Tibial artery (tissue), 4 donors: ENCODE data around the gene BBOF1.
A peak's percentile ranks its signal among the peaks of the same experiment; 100 is the strongest.
"Not testable (repeated sequence)": the region's sequence is repeated elsewhere in the genome, so short reads cannot be mapped to it uniquely, and the experiment has no call there.

Source experiments
- DNase-seq, 2 donors: peaks; one replicate each; pipeline ENCODE4 v3.0.0-alpha.2; 2019
- H3K27ac ChIP-seq, 2 donors: fragments of 200-600 bp; sonication (generic) in 1 of 2; 1 replicate in 1 of 2; 2 replicates in 1 of 2; pipeline ENCODE4 v1.5.1; 2018 to 2019; ENCODE audit warnings: mild to moderate bottlenecking in 1 of 2
- H3K27me3 ChIP-seq, 2 donors: fragments of 200-600 bp; sonication (generic) in 1 of 2; one replicate each; pipeline versions ENCODE4 v1.5.1 to v1.6.0; 2016 to 2019
- H3K36me3 ChIP-seq, 3 donors: fragments of 200-600 bp; sonication (generic) in 2 of 3; one replicate each; pipeline ENCODE4 v1.5.1; 2016 to 2019; ENCODE audit warnings: mild to moderate bottlenecking in 2 of 3
- H3K4me1 ChIP-seq, 4 donors: fragments of 200-600 bp; sonication (generic) in 2 of 4; 1 replicate in 3 of 4; 2 replicates in 1 of 4; pipeline ENCODE4 v1.5.1; 2016 to 2019
- H3K4me3 ChIP-seq, 2 donors: fragments of 200-600 bp; sonication (generic) in 1 of 2; 1 replicate in 1 of 2; 2 replicates in 1 of 2; pipeline ENCODE4 v1.5.1; 2018 to 2019; ENCODE audit warnings: mild to moderate bottlenecking in 2 of 2
- H3K9me3 ChIP-seq, 3 donors: fragments of 200-600 bp; sonication (generic) in 1 of 3; one replicate each; pipeline ENCODE4 v1.5.1; 2016 to 2019
- intact Hi-C: fragments of 100-400 bp; cut with DNase I; formaldehyde crosslinking; loops from one replicate; pipeline ENCODE4 v1.15.0; 2023; ENCODE audit warnings: low total_unique reads
- TF ChIP-seq, protein P1 (sequence below), 2 experiments: fragments of 200-600 bp in 1 of 2; fragments of 450-650 bp in 1 of 2; IDR thresholded peaks; one replicate each; pipeline ENCODE4 v1.5.1; 2017 to 2019; ENCODE audit warnings: antibody characterized with exemption in 2 of 2, mild to moderate bottlenecking in 1 of 2, moderate library complexity in 1 of 2

The BBOF1 gene

DNA sequence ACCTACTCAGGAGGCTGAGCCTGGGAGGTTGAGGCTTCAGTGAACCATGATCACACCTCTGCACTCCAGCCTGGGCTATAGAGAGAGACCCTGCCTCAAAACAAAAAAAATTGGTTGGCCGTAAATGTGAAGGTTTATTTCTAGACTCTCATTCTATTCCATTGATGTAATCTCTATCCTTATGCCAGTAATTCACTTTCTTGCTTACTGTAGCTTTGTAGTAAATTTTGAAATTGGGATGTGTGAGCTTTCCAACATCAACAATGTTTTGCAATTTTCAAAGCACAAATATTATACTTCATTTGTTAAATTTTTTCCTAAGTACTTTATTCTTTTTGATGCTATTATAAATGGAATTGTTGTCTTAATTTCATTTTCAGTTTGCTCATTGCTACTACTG, 90.2 kb downstream of the BBOF1 start:
- H3K36me3 ChIP-seq, result peaks cover 0 to 40% (median 8%) of the 10 kb centered on the region in 3 donors
- no peak for DNase-seq
- no peaks in the 10 kb centered on the region for H3K27me3 ChIP-seq
- H3K4me3 ChIP-seq, result no peak overlapping the region
- TF ChIP-seq, protein P1, sequence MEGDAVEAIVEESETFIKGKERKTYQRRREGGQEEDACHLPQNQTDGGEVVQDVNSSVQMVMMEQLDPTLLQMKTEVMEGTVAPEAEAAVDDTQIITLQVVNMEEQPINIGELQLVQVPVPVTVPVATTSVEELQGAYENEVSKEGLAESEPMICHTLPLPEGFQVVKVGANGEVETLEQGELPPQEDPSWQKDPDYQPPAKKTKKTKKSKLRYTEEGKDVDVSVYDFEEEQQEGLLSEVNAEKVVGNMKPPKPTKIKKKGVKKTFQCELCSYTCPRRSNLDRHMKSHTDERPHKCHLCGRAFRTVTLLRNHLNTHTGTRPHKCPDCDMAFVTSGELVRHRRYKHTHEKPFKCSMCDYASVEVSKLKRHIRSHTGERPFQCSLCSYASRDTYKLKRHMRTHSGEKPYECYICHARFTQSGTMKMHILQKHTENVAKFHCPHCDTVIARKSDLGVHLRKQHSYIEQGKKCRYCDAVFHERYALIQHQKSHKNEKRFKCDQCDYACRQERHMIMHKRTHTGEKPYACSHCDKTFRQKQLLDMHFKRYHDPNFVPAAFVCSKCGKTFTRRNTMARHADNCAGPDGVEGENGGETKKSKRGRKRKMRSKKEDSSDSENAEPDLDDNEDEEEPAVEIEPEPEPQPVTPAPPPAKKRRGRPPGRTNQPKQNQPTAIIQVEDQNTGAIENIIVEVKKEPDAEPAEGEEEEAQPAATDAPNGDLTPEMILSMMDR (IDR thresholded peaks at IDR 0.05), result no peak
- H3K9me3 ChIP-seq, result no peaks in the 10 kb centered on the region
- H3K27ac ChIP-seq, result no peak overlapping the region
- peaks cover 0 to 10% (median 2%) of the 10 kb centered on the region in 4 donors for H3K4me1 ChIP-seq
- intact Hi-C loops, result no loop called here

DNA sequence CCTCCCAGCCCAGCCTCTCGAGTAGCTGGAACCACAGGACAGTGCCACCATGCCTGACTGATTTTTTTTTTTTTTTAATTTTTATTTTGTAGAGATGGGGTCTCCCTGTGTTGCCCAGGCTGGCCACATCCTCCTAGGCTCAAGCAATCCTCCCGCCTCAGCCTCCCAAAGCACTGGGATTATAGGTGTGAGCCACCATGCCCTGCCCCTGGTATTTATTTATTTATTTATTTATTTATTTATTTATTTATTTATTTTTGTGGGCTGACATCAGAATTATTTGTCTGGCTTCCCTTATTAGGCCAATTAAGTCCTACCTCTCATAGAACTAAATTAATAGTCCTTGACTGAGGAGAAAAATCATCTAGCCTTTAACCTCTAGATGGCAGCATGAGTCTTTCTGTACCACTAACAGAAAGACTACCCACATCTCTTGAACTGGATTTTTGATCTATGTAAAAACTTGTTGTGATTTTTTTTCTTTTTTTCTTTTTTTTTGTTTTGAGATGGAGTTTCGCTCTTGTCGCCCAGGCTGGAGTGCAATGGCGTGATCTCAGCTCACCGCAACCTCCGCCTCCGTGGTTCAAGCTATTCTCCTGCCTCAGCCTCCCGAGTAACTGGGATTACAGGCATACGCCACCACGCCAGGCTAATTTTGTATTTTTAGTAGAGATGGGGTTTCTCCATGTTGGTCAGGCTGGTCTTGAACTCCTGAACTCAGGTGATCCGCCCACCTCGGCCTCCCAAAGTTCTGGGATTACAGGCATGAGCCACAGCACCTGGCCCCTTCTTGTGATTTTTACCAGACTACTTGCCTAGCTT, 92.5 kb downstream of the BBOF1 start:
- peaks cover 0 to 10% (median 2%) of the 10 kb centered on the region in 4 donors for H3K4me1 ChIP-seq
- TF ChIP-seq, protein P1 (IDR thresholded peaks at IDR 0.05), result peak; percentile 37 to 51
- not testable (repeated sequence) for H3K27me3 ChIP-seq, DNase-seq, H3K9me3 ChIP-seq, H3K27ac ChIP-seq, H3K4me3 ChIP-seq
- intact Hi-C loops, result loop anchor here (5.0 to 10.0 kb wide), 2 partner anchors 141 to 1823 kb away; no protein-coding TSS in a partner anchor
- peaks cover 0 to 35% (median 3%) of the 10 kb centered on the region in 3 donors for H3K36me3 ChIP-seq
